Astrocyte (in vitro differentiated cells and primary cell): ENCODE measurements around the gene AHNAK. TPM values are rescaled to one million over a fixed set of nuclear protein-coding genes. Genes with fewer than 3 reads are reported as not detected.

Source experiments
- DNase-seq: peaks from one replicate; pipeline ENCODE4 v3.0.0-alpha.2; 2010; ENCODE audit warnings: low read depth
- FAIRE-seq: peaks from 2 replicates; lab custom pipeline; 2011; peaks lifted over from hg19 to GRCh38; lab: Jason Lieb, UNC
- H2AFZ ChIP-seq: 2 replicates; pipeline ENCODE4 v1.6.0; 2012; ENCODE audit warnings: low read depth, low read length, inconsistent platforms
- H3K27ac ChIP-seq: 2 replicates; pipeline ENCODE4 v1.5.1; 2011; ENCODE audit warnings: low read depth, low read length, inconsistent platforms
- H3K27me3 ChIP-seq: 2 replicates; pipeline ENCODE4 v1.6.0; 2011; ENCODE audit warnings: low read length, inconsistent platforms; ENCODE audit not compliant: insufficient read depth
- H3K36me3 ChIP-seq: 2 replicates; pipeline ENCODE4 v1.5.1; 2011; ENCODE audit warnings: low read length, inconsistent platforms; ENCODE audit not compliant: insufficient read depth
- H3K4me1 ChIP-seq: 2 replicates; pipeline ENCODE4 v1.5.1; 2011; ENCODE audit warnings: low read length, inconsistent platforms; ENCODE audit not compliant: insufficient read depth
- H3K4me2 ChIP-seq: 2 replicates; pipeline ENCODE4 v1.6.0; 2012; ENCODE audit warnings: low read length, inconsistent platforms
- H3K4me3 ChIP-seq: 2 replicates; pipeline ENCODE4 v1.5.1; 2011; ENCODE audit warnings: low read depth, mild to moderate bottlenecking, low read length, inconsistent platforms; ENCODE audit not compliant: insufficient read depth
- H3K79me2 ChIP-seq: 2 replicates; pipeline ENCODE4 v1.6.0; 2012; ENCODE audit warnings: mild to moderate bottlenecking, low read length, inconsistent platforms; ENCODE audit not compliant: insufficient read depth
- H3K9ac ChIP-seq: 2 replicates; pipeline ENCODE4 v1.6.0; 2012; ENCODE audit warnings: mild to moderate bottlenecking, low read length, inconsistent platforms
- H3K9me3 ChIP-seq: 2 replicates; pipeline ENCODE4 v1.5.1; 2012; ENCODE audit warnings: low read depth, mild to moderate bottlenecking, low read length, inconsistent platforms; ENCODE audit not compliant: insufficient read depth
- H4K20me1 ChIP-seq: 2 replicates; pipeline ENCODE4 v1.6.0; 2012; ENCODE audit warnings: low read length, inconsistent platforms; ENCODE audit not compliant: insufficient read depth
- H3K27ac Mint-ChIP-seq: one replicate; pipeline ENCODE4 v1.8.0; 2021; ENCODE audit warnings: mild to moderate bottlenecking, mixed read lengths; ENCODE audit not compliant: unreplicated experiment
- H3K27me3 Mint-ChIP-seq: one replicate; pipeline ENCODE4 v1.8.0; 2021; ENCODE audit warnings: low read depth, mixed read lengths; ENCODE audit not compliant: unreplicated experiment
- H3K36me3 Mint-ChIP-seq: one replicate; pipeline ENCODE4 v1.8.0; 2021; ENCODE audit warnings: low read depth, mixed read lengths; ENCODE audit not compliant: unreplicated experiment
- H3K4me1 Mint-ChIP-seq: one replicate; pipeline ENCODE4 v1.8.0; 2021; ENCODE audit warnings: low read depth, mixed read lengths; ENCODE audit not compliant: unreplicated experiment
- H3K4me3 Mint-ChIP-seq: one replicate; pipeline ENCODE4 v1.8.0; 2021; ENCODE audit warnings: mild to moderate bottlenecking, moderate library complexity, mixed read lengths; ENCODE audit not compliant: unreplicated experiment
- H3K9me3 Mint-ChIP-seq: one replicate; pipeline ENCODE4 v1.8.0; 2021; ENCODE audit warnings: mild to moderate bottlenecking, mixed read lengths; ENCODE audit not compliant: unreplicated experiment
- CTCF ChIP-seq: IDR thresholded peaks from 2 replicates; pipeline ENCODE4 v1.5.1; 2011; ENCODE audit warnings: low read depth, mild to moderate bottlenecking, inconsistent platforms, low read length, moderate library complexity; ENCODE audit not compliant: insufficient read depth
- EZH2 ChIP-seq: IDR thresholded peaks from 2 replicates; pipeline ENCODE4 v1.6.1; 2012; ENCODE audit warnings: mild to moderate bottlenecking, low read length, inconsistent platforms; ENCODE audit not compliant: insufficient read depth
- total RNA-seq: library from RNA; stranded (reverse); gene quantifications from 2 replicates; pipeline ENCODE4 v1.2.1, GENCODE V29; 2021

Gene AHNAK
- total RNA-seq, 1 donor from 2014 or later: 378 TPM

DNA sequence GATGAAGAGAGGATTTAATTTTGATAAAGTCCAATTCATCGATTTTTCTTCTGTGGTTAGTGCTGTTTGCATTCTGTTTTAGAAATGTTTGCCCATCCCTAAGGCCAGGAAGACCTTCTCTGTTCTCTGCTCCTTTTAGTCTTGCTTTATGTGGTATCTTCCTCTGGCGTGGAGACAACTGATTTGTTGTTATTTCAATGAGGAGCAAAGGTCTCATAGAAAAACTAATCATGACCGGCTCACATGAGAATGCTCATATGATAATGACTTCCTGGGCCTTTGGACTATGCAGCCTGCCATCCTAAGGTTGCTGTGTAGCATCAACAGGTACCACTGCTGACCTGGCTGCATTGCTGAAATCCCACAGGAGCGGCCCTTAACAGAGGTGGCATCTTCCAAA, 108.0 kb downstream of the AHNAK start:
- no peak for DNase-seq
- no peak for FAIRE-seq
- H3K27ac Mint-ChIP-seq: no peak overlapping the region
- Histone ChIP-seq H3K27ac (no peak overlapping the region), H3K4me2 (no peak overlapping the region), H3K9me3 (no peaks in the 10 kb centered on the region), H3K27me3 (no peaks in the 10 kb centered on the region), H3K4me1 (peaks cover 14% of the 10 kb centered on the region), H4K20me1 (no peaks in the 10 kb centered on the region), H3K79me2 (no peaks in the 10 kb centered on the region), H2AFZ (no peak overlapping the region), H3K9ac (no peak overlapping the region), H3K36me3 (no peaks in the 10 kb centered on the region), H3K4me3 (no peak overlapping the region)
- no peaks in the 10 kb centered on the region for H3K9me3 Mint-ChIP-seq
- no peak for TF ChIP-seq CTCF
- no peak overlapping the region for H3K4me3 Mint-ChIP-seq
- H3K27me3 Mint-ChIP-seq: peaks cover 4% of the 10 kb centered on the region
- H3K36me3 Mint-ChIP-seq: no peaks in the 10 kb centered on the region
- peaks cover 4% of the 10 kb centered on the region for H3K4me1 Mint-ChIP-seq

- Histone ChIP-seq H3K4me3 (no peak overlapping the region), H3K4me1 (peaks cover 18% of the 10 kb centered on the region), H2AFZ (no peak overlapping the region), H3K4me2 (no peak overlapping the region), H3K36me3 (no peaks in the 10 kb centered on the region), H3K9me3 (no peaks in the 10 kb centered on the region), H3K27ac (no peak overlapping the region), H3K79me2 (no peaks in the 10 kb centered on the region), H3K27me3 (no peaks in the 10 kb centered on the region), H3K9ac (no peak overlapping the region), H4K20me1 (no peaks in the 10 kb centered on the region)
- no peaks in the 10 kb centered on the region for H3K36me3 Mint-ChIP-seq
- DNase-seq (no peak), FAIRE-seq (no peak)
- no peaks in the 10 kb centered on the region for H3K9me3 Mint-ChIP-seq
- H3K4me3 Mint-ChIP-seq: no peak overlapping the region
- H3K27me3 Mint-ChIP-seq: peaks cover 4% of the 10 kb centered on the region
- no peak overlapping the region for H3K27ac Mint-ChIP-seq
- peaks cover 4% of the 10 kb centered on the region for H3K4me1 Mint-ChIP-seq
- TF ChIP-seq CTCF: no peak
- TF ChIP-seq EZH2: no peak
Measured at GRCh38 chr11:62437616-62438015, 109.0 kb downstream of the AHNAK start.

DNA sequence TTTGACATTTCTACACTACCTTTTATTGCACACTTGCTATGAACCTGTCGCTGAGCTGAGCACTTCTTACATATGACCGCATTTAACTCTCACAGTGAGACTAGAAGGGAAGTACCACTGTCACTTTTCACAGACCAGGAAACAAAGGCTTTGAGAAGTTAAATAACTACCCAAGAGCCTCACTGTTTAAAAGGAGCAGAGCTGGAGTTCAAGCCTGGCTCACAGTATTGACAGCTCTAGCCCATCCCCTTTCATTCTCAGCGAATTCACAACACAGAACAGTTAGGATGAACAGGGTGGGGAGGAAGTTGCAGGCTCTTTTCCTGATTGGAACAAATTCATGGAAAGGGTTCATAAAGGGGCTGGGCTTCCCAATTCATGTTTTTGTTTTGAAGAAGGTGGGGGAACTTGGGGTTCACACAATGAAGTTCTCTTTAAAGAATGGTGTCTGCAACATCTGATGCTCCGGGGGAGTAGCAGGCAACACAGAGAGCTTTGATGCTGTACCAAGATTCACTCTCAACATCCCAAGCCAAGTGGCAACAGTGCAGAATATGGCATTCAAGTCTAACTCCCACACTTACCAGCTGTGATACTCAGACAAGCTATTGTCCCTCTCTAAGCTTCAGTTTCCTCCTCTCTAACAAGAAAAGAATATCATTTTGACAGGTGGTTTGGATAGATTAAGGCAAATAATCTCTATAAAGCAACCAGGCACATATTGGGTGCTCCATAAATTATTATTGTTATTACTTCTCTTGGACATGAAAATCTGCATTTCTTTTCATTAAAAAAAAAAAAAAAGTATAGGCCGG, 110.6 kb downstream of the AHNAK start:
- Mint-ChIP-seq H3K4me3 (no peak overlapping the region), H3K4me1 (peaks cover 10% of the 10 kb centered on the region), H3K9me3 (no peaks in the 10 kb centered on the region), H3K36me3 (no peaks in the 10 kb centered on the region), H3K27me3 (peaks cover 5% of the 10 kb centered on the region), H3K27ac (no peak overlapping the region)
- H3K27ac ChIP-seq: no peak overlapping the region
- DNase-seq: no peak
- H3K79me2 ChIP-seq: no peaks in the 10 kb centered on the region
- peaks cover 31% of the 10 kb centered on the region for H3K4me1 ChIP-seq
- H3K9ac ChIP-seq: no peak overlapping the region
- no peak overlapping the region for H2AFZ ChIP-seq
- TF ChIP-seq EZH2: no peak
- TF ChIP-seq CTCF: no peak
- H4K20me1 ChIP-seq: no peaks in the 10 kb centered on the region
- H3K4me3 ChIP-seq: no peak overlapping the region
- FAIRE-seq: no peak
- no peak overlapping the region for H3K4me2 ChIP-seq
- no peaks in the 10 kb centered on the region for H3K27me3 ChIP-seq
- no peaks in the 10 kb centered on the region for H3K36me3 ChIP-seq
- H3K9me3 ChIP-seq: no peaks in the 10 kb centered on the region
